ENCODE data around the gene MGAT4C.
"Not testable (repeated sequence)": the region's sequence is repeated elsewhere in the genome, so short reads cannot be mapped to it uniquely, and the experiment has no call there.

- not testable (repeated sequence) for TF ChIP-seq CTCF, POLR2A (IDR thresholded peaks at IDR 0.05)
These were observed 197.1 kb downstream of the MGAT4C start for GRCh38 chr12:86059052-86059451.
